Activated naive CD8-positive, alpha-beta T cell treated with anti-CD3 and anti-CD28 coated beads, Interleukin-2, amount 50 U/mL, for 16 hours (primary cell): ENCODE results near the gene ZNF407.

Source experiments
- DNase-seq: peaks from one replicate; pipeline ENCODE4 v3.0.0-alpha.2; 2020; ENCODE audit warnings: low read depth, low spot score

ZNF407 gene

DNA sequence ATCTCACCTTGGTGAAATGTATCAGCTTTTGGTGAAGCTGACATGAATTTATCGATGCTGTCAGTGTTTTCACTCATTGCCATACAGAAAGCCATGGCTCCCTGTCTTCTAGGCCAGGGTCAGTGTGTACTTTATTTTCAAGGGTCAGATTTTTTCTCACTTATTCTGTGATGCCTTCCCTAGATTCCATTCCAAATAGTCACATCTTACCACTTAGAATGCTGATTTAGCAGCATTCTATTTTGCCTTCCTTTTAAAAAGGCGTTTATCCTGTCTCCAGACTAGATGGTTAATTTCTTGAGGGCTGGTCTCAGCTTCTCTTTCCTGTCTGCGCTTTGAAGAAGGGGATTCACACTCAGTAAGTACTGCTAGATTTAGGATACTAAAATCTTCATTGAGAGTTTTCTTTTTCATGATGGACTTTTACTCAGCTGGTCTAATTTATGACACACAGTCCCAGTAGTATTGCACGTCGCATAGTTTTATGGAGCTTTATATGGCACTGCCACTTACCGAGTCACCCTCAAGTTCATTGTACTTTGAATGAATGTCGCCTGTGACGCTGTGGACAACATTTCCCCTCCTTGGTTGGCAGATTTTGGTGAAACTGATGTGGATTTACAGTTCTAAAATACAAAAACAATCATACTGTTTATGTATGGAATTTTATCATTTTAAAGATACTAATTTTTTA is 194.0 kb downstream of the ZNF407 start:
- DNase-seq, result no peak

DNA sequence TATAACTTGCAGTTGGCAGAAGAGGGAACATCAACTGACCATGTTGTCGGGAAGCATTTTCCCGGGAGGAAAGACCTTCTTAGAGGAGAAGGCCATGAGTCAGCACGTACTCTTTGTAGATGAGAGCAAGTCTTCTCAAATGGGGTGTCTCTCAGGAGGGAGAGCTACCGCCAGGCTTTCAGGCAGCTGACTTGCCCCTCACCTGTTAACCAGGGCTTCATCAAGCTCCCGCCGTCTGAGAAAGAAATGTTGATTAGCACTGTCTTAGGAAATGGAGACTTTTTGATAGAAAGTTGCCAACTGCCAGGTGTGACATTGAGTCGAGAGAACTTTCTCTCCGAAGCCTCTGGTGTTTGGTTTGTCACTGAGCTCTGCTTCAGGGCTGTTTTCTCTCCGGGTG is 196.1 kb downstream of the ZNF407 start:
- no peak for DNase-seq

DNA sequence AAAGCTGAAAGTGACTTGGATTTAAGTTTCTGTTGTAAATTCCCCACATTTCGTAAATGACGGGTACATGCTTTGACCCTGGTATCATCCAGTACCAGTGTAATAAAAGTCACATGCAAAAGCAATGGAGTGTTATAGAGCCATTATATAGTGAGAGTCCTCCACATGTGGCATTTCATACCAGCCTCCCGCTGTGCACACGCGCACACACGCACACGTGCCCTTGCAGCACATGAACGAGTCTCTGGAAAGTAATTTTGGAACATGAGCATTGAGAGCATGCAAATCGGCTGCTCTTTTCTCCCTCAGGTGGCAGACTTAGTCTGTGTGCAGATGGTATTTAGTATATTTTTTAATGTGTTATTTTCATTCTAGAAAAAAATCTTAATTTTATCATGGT is 198.1 kb downstream of the ZNF407 start:
- no peak for DNase-seq

DNA sequence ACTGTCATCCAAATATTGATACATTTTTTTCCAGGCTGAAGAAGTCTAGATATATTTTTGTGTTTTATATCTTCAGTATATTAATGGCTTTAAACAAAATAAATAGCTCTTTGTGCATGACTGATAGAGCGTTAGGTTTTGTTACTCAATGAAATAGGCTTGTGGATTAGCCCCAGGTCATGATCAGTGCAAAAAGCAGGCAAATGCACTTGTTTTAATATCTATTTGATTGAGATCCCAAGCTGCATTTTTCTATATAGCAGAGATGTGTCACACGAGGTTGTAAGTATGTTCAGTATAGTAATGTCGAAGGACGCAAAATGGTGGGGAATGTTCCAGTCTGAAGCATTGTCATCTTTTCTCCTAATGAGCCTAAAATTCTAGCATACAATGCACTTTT is 198.5 kb downstream of the ZNF407 start:
- DNase-seq, result no peak

DNA sequence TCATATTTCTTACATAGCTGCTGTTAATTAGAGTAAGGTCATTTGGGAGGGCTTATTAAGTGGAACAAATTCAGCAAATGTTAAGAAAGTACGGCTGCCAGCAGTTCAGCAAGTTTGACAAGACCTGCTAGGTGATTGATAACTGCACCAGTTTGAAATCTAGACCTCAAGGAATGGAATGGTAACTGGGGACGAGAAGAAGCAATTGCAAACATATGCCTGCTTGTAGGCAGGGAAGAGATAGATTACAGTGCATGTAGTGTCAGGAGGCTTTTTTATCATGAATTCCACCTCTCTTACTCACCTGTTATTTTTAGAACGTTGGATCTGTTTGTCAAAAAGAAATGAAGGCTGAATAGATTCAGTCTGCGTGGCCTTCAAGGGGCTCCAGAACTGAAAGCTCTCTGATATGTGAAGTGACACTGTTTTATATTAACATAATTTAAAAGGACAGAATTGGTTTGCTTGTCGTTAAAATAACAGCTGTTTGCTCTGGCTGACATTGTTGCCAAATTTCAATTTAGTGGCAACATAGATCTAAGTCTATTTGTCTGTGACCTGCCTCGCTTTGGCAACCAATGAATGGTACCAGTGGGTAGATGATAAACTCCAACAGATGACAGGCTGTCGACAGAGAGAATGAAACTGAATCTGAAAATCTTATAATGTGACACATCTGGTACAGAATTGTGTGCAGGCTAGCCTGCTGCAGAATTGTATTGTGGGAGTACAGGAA is 199.3 kb downstream of the ZNF407 start:
- DNase-seq, result no peak

DNA sequence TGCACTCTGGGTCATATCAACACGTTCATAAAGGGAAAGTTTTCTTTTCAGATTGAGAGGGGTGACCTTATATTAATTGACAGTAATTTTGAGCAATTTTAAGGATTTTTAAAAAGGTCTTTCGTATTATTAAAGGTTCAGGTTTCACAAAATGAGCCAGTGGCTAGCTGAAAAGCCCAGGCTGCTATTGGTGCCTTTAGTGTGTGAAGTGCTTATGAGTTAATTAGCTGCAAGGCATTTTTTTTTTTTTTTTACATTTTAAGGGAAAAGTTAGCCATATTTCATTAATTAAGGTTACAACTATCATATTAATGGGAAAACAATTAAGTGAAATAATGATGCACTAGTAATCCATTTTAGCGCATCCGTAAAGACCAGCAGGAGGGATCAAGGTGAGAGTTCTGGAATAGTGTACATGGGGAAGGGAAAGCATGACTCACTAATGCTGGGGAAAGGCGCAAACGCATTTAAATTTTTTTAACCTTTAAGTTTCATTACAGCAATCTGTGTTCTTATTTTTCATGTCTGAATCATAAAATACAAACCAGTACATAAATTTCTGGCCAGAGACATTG is 200.0 kb downstream of the ZNF407 start:
- no peak for DNase-seq

DNA sequence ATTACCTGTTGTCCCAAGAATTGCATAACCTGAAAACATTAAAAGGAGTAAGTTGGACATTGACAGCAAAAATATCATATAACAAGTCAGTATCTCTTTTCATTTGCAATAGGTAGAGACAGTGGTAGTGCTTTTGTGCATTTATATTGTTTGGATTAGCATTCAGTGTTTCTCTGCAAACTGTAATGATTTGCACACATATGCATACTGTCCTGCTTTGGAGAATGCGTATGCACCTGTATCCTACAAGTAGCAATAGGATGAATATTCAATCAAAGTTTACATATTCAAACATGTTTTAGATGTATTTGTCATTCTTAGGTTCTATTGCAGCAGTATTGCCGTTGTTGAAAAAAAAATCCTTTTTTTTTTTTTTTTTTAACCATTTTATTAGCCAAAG is 201.9 kb downstream of the ZNF407 start:
- DNase-seq, result no peak

DNA sequence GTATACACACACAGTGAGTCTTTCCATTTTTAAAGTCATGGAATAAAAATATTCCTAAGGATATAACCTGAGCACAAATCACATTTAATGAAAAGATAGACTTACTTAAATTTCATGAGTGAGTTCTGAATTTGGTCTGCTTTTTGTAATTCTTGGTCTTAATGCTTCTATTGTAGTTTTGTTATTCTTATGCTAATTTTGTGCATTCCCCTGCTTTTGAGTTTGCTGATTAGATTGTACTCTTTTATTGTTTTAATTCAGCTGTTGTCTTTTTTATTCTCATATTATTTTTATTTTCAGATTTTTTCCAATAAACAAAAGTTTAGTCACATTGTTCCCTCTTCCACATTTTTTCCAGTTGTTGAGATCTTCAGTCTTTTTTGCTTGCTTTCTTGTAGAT is 202.4 kb downstream of the ZNF407 start:
- DNase-seq, result no peak

DNA sequence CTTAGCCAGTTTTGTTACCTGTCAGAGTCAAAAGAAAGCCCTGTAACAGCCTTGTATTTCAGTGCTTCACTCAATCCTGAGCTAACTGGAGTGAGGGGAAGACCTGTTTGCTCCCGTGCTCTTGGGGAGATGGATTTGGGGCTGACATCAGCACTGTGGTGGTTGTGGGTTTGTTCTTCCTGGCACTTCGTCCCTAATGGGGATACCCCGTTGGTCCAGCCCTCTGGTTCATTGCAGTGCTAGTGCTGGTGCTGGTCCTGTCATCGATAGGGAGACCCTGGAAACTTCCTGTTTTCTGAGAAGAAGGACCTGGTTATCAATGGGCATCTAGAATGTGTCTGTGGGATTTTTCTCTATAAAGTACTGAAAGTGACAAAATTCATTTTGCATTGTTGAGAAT is 205.4 kb downstream of the ZNF407 start:
- no peak for DNase-seq

DNA sequence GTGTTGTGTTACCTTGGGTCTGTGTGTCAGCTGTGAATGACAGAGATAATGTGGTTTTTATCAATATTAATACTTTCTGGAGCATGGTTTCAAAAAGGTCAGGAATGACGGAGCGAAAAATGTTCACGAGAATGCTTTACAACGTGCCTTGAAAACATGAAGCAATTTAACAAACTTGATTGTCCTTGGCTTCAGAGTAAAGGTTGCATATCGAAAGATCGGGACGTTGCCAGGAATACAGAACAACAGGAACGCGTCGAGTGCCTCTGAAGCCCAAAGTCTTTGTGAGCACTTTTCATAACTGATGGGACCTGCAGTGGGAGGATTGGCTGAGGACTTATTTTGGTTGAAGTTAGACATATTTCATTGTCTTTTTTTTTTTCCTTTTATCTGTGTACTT is 206.1 kb downstream of the ZNF407 start:
- no peak for DNase-seq

DNA sequence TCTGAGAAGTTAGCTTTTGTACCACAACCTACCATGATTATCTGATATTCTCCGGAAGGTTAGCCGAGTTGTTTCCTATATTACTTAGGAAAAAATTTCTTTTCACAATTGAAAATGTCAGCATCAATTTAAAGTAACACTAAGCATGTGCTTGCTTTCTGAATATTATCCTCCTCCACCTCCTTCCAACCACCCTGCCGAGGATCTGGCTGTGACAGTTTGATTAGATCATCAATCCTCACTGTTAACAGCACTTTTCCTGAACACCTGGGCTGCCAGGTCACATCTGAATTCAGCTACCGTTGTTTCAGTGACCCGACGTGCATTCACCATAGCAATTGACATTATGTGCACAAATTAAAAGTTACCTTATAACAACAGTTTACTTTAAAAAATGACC is 207.0 kb downstream of the ZNF407 start:
- DNase-seq, result no peak

DNA sequence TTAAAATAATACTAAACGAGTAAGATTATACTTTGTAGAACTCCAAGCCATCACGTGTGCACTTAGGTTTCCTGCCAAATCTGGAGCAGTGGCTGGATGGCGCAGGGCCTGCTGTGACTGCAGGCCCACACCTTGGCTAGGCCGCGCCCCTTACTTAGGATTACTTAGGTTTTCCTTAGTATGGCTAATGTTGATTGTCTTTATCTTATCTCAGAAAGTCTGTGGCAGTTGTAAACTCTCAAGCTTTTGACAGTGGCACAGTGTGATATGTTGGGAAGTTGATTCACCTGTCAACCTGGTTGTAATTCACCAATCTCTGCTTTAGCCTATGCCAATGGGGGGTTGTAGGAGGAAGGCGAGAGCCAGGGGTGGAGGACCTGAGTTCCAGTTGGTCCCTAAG is 208.4 kb downstream of the ZNF407 start:
- DNase-seq, result no peak

DNA sequence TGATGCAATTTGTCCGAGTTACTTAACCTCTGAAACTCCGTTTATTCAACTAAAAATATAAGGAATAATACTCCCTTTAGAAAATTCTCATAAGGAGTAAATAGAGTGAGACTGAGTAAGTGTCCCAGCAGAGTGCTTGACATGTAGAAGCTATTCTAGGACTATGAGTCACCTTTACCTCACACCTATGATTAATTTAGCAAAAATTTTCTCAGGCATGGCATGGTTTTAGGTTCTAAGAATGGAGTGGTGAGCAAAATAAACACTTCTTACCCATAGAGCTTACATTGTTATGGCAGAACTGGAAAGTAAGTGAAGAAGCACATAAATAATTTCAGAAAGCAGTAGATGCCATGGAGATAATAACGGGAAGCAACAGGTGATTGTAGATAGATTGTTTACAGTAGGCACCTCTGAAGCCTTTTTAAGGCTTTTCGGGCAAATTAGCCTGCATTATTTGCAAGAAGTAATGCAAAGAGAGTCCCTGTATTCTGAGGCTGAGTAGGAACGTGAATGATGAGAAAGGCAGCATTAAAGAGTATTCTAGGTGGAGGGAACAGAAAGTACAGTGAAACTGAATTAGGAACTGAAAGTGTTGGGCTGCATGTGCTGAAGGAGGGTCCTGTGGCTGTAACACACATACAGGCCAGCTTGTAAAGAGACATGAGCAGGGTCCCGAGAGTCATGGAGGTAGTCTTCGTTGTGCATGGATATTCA is 209.2 kb downstream of the ZNF407 start:
- no peak for DNase-seq

DNA sequence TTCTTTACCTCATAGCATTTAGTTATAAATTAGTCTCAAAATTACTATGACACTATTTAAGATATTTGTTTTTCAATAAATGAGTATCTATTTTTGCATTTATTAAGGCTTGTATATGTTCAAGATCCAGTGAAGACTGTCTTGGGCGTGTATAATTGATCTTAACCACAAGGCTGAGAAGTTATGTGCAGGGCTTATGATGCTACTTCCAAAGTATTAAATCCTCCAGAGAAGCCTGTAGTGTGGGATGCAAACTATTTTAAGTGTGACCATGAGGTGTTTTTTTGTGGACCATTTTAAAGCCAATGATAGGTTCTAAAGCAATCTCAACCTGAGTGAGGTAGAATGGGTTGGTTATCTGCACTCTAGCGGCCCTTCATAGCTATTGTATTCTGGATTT is 219.9 kb downstream of the ZNF407 start:
- no peak for DNase-seq

DNA sequence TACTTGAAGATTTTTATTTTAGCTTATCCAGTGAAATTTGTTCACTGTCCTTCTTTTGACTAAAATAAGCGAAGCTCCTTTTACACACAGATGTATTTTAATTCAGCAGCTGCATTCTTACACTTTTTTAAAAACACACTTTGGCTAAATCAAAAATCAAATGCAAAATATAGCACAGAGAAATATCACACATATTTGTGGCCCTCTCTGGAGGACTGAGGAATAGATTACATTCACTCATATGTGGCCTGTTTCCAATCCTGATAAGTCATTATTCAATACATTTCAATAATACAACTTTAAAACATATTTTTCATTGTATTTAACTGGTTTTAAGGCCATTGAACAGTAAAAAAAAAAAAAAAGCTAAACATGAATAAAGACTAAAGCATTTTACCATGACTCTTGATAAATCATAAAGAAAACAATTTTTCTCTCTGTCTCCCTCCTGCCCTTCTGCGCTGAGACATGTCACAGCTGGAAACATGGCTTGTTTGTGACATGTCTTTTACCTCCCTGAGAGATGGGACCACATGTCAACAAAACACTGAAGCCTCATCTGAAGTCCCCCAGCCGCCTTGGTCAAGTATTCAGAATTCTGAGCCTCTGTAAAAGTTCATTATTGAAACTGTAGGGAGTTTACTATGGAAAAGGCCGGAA is 221.0 kb downstream of the ZNF407 start:
- no peak for DNase-seq

DNA sequence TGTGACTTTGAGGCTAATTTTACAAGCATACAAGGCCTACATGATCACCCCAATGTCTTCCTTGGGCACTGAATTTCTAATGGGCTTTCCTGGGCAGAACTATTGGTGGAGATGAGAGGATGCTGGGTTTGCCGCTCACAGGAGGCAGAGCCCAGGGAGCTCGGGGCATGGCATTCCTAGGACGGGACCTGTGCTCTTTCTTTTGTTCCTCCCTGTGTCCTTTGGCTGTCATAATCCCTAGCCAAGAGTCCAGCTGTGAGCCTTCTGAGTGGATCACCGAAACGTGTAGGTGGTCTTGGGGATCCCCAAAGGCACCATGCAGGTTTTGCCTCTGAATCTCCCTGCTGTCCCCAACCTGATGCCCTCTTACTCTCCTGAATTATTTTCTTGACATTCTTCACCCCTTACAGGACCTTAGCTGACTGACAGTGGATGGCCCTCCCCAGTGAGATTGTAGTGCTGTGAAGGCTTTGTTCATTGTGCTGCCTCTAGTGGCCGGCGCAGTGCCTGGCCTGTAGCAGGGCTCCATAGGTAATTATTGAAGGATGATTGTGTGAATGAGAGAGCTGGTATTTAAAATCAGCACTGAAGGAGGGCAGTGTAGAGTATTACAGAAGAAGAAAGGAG is 221.9 kb downstream of the ZNF407 start:
- no peak for DNase-seq

DNA sequence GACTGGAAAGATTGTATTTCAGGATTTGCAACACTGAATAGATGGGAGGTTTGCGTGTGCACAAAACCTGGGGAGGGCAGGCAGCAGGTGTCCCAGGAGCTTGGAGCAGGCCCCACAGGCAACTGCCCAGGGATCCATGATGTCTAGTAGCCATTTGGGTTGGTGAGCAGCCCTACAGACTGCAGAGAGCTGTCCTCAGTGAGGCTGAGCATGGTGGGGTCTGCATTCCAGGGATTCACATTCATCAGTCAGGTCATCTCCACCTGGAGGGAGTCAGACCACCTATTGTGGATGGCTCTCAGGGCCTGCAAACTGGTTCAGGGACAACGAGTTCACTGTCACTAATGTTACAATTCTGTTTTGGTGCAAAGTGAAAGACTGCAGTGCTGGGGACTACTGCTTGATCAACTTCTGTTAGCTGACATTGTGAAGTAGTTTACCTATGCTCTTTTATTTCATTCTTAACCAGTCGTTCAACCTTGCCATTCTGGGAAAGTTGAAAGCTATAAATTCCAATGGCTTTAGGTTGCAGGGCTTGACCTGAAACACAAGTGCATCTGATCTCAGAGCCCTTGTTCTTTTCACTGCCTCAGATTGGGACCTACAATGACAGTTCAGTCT is 222.6 kb downstream of the ZNF407 start:
- no peak for DNase-seq

DNA sequence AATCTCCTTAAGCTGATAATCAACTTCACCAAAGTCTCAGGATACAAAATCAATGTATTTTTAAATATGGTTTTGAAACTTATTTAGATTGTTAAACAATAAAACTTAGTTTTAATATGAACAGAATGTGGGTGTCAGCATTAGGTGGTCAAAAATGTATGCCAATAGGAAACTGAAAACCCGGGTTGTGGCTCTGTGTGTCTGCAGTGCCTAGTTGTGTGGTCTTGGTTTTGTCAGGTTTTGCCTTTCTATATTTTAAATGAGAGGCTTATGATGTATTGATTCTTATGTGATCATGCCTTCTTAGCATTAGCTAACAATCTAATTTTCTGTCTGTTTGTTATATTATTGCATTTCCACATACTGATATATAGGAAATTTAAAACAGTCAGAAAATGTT is 227.8 kb downstream of the ZNF407 start:
- DNase-seq, result no peak

DNA sequence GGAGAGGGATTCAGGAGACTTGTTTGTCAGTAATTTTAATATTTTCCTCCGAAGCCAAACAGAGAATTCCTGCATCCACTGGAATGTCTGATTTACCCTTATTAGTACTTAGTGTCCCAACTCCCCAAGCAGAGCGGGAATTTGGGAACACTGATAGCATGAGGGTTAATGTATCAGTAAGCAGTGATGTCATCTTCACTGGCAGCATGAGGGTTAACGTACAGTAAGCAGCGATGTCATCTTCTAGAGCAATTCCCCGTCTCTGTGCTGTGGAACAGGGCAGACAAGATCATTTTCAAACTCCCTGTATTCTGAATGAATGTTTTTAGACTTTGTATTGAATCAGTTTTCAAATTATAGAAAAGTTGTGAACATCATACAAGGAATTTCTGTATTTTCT is 228.9 kb downstream of the ZNF407 start:
- no peak for DNase-seq

DNA sequence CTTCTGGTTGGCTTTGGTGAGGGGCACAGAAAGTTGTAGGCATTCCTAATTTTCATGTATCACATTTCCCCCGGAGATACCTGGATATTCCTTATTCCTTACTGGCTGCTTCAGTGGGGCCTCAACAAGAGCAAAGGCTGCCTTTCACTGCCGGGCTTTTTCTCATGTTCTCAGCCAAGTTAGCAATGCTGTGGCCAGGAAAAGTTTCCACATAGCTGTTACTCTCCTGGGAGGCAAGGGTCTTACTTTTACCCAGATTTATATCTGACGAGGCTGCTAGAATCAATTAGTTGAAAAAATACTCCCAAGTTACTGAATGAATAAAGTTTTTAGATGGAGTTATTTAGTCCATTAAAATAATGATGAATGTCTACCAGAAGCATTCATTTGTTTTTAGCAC is 230.5 kb downstream of the ZNF407 start:
- DNase-seq, result no peak
